Smooth muscle cell (in vitro differentiated cells): ENCODE measurements around the gene DLK1. TPM values are rescaled to one million over a fixed set of nuclear protein-coding genes. Genes with fewer than 3 reads are reported as not detected.

Source experiments
- DNase-seq: peaks from one replicate; lab custom pipeline; 2025; ENCODE audit not compliant: unreplicated experiment; lab: John Stamatoyannopoulos, UW
- H2AFZ ChIP-seq: fragments of 200-600 bp; sonication (generic); 2 replicates; pipeline ENCODE4 v1.6.0; 2016; ENCODE audit warnings: antibody characterized with exemption, low read depth, mild to moderate bottlenecking
- H3F3A ChIP-seq: fragments of 200-600 bp; sonication (generic); 2 replicates; pipeline ENCODE4 v1.6.0; 2017; ENCODE audit warnings: antibody characterized with exemption, low read depth
- H3K27ac ChIP-seq: fragments of 200-600 bp; sonication (generic); 2 replicates; pipeline ENCODE4 v1.5.1; 2016; ENCODE audit warnings: low read depth, mild to moderate bottlenecking
- H3K27me3 ChIP-seq: fragments of 200-600 bp; sonication (generic); 2 replicates; pipeline ENCODE4 v1.6.1; 2016; ENCODE audit warnings: low read depth, mild to moderate bottlenecking
- H3K36me3 ChIP-seq: fragments of 200-600 bp; sonication (generic); 2 replicates; pipeline ENCODE4 v1.5.1; 2016; ENCODE audit warnings: low read depth
- H3K4me1 ChIP-seq: fragments of 200-600 bp; sonication (generic); 2 replicates; pipeline ENCODE4 v1.5.1; 2016; ENCODE audit warnings: low read depth
- H3K4me2 ChIP-seq: fragments of 200-600 bp; sonication (generic); 2 replicates; pipeline ENCODE4 v1.6.0; 2016; ENCODE audit warnings: mild to moderate bottlenecking
- H3K4me3 ChIP-seq: fragments of 200-600 bp; sonication (generic); 2 replicates; pipeline ENCODE4 v1.5.1; 2016; ENCODE audit warnings: mild to moderate bottlenecking
- H3K79me2 ChIP-seq: fragments of 200-600 bp; sonication (generic); 2 replicates; pipeline ENCODE4 v1.6.0; 2016; ENCODE audit warnings: low read depth, mild to moderate bottlenecking
- H3K9ac ChIP-seq: fragments of 200-600 bp; sonication (generic); 2 replicates; pipeline ENCODE4 v1.6.0; 2016; ENCODE audit warnings: low read depth
- H3K9me3 ChIP-seq: fragments of 200-600 bp; sonication (generic); replicated peaks from 2 replicates; pipeline ENCODE4 v1.5.1; 2016; ENCODE audit warnings: low read depth
- H4K20me1 ChIP-seq: fragments of 200-600 bp; sonication (generic); 2 replicates; pipeline ENCODE4 v1.6.0; 2016; ENCODE audit warnings: low read depth
- WGBS: methylation state at CpG from one replicate; pipeline ENCODE4 v1.1.7; 2016; ENCODE audit warnings: low lambda C conversion rate; 5-methylcytosine and 5-hydroxymethylcytosine counted together
- polyA plus RNA-seq: library from polyadenylated mRNA; unstranded; fragments of >200 nt; fragmentation: Nextera tagmentation; extraction: Ambion mirVana; gene quantifications from 2 replicates; pipeline ENCODE4 v1.2.1, GENCODE V29; 2016
- total RNA-seq: library from RNA; depleted of rRNA; stranded (reverse); fragments of >200 nt; gene quantifications from 2 replicates; pipeline ENCODE4 v1.2.3, GENCODE V29; 2014
- TF ChIP-seq, protein P1 (sequence below): fragments of 200-600 bp; sonication (generic); IDR thresholded peaks from 2 replicates; pipeline ENCODE4 v1.5.1; 2017; ENCODE audit warnings: borderline replicate concordance, mild to moderate bottlenecking, antibody characterized with exemption; ENCODE audit not compliant: insufficient read depth, poor library complexity, severe bottlenecking

DLK1 gene
- total and polyA plus RNA-seq, 2 experiments from 2014 or later = 3,515 to 15,731 TPM

DNA sequence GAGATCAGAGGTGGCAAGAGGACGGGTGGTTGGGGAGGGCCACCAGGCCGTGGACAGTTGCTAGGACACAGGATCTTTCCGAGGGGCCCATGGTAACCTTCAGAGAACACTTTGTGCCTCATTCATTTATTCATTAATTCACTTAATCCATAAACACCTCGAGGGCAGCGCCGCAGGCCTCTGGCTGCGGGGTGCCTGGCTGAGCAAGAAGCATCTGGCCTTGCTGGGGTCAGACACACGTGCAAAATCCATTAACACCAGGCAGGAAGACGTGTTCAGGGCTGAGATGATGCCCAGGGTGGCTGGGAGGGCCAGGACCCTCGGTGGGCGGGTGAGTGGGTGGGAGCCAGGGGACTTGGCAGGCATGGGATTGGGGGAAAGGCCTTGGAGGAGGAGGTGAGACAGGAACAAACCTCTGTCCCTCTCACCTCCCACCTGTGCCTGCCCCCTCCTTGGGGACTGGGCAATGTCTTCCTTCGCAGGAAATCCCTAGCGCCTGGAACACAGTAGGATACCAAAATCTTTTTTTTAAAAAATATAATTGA lies 6.6 kb upstream of the DLK1 start:
- H3K9ac ChIP-seq = no peak overlapping the region
- no peak overlapping the region for H3K27ac ChIP-seq
- no peaks in the 10 kb centered on the region for H3K79me2 ChIP-seq
- 88% methylated on average over 13 of the region's 13 CpGs for WGBS
- no peak for DNase-seq
- H3K4me2 ChIP-seq = no peak overlapping the region
- TF ChIP-seq, protein P1, sequence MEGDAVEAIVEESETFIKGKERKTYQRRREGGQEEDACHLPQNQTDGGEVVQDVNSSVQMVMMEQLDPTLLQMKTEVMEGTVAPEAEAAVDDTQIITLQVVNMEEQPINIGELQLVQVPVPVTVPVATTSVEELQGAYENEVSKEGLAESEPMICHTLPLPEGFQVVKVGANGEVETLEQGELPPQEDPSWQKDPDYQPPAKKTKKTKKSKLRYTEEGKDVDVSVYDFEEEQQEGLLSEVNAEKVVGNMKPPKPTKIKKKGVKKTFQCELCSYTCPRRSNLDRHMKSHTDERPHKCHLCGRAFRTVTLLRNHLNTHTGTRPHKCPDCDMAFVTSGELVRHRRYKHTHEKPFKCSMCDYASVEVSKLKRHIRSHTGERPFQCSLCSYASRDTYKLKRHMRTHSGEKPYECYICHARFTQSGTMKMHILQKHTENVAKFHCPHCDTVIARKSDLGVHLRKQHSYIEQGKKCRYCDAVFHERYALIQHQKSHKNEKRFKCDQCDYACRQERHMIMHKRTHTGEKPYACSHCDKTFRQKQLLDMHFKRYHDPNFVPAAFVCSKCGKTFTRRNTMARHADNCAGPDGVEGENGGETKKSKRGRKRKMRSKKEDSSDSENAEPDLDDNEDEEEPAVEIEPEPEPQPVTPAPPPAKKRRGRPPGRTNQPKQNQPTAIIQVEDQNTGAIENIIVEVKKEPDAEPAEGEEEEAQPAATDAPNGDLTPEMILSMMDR = no peak
- no peaks in the 10 kb centered on the region for H3K36me3 ChIP-seq
- H3F3A ChIP-seq = no peaks in the 10 kb centered on the region
- H4K20me1 ChIP-seq = no peaks in the 10 kb centered on the region
- no peak overlapping the region for H2AFZ ChIP-seq
- H3K9me3 ChIP-seq = no peaks in the 10 kb centered on the region
- H3K27me3 ChIP-seq = no peaks in the 10 kb centered on the region
- H3K4me1 ChIP-seq = peaks cover 44% of the 10 kb centered on the region
- no peak overlapping the region for H3K4me3 ChIP-seq

DNA sequence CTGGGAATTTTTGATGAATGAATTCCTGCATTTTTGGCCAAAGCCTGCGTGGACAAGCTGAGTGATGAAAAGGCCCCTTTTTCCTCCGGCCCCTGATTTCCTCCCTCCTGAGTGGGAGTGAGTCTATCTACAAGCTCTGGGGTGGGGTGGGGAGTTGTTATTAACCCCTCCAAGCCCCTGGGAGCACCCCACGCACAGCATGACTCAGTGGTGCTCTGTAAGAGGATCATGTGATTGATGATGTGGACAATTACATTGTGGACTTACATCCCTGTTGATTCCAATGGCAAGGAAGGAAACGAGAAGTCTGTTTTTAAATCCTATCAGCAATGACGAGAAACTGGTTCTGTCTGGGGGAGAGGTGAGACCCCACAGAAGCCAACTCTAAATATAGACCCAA lies 5.1 kb upstream of the DLK1 start:
- H3K4me1 ChIP-seq = peaks cover 44% of the 10 kb centered on the region
- no peaks in the 10 kb centered on the region for H3F3A ChIP-seq
- H3K9me3 ChIP-seq = no peaks in the 10 kb centered on the region
- H3K4me2 ChIP-seq = no peak overlapping the region
- no peak overlapping the region for H3K4me3 ChIP-seq
- no peak overlapping the region for H3K27ac ChIP-seq
- no peak overlapping the region for H2AFZ ChIP-seq
- no peak overlapping the region for H3K9ac ChIP-seq
- TF ChIP-seq, protein P1 = no peak
- no peaks in the 10 kb centered on the region for H3K27me3 ChIP-seq
- WGBS = 32% methylated on average over 5 of the region's 5 CpGs
- H3K79me2 ChIP-seq = peaks cover 13% of the 10 kb centered on the region
- H3K36me3 ChIP-seq = no peaks in the 10 kb centered on the region
- H4K20me1 ChIP-seq = no peaks in the 10 kb centered on the region
- no peak for DNase-seq

DNA sequence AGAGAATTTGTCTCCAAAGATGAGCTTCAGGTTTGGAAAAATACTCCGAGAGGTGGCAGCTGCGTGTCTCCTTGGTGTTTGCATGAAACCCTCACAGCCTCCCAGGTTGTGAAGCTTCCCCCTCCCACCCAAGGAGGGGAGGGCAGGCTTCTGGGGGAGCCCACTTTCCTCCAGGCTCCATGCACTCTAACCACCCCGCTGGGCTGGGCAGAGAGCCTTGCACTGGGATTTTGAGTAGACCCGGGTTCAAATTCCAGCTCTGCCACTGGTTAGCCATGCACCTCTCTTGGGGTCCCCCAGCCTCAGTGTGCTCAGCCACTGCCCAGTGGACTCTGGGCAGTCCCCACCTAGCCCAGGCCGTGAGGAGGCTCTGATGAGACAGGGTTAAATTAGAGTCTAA lies 4.3 kb upstream of the DLK1 start:
- peaks cover 49% of the 10 kb centered on the region for H3K4me1 ChIP-seq
- peaks cover 19% of the 10 kb centered on the region for H3K79me2 ChIP-seq
- H3K4me3 ChIP-seq = no peak overlapping the region
- H3K9me3 ChIP-seq = no peaks in the 10 kb centered on the region
- WGBS = 91% methylated on average over 5 of the region's 5 CpGs
- H3K27ac ChIP-seq = no peak overlapping the region
- H2AFZ ChIP-seq = no peak overlapping the region
- no peak overlapping the region for H3K9ac ChIP-seq
- peaks cover 5% of the 10 kb centered on the region for H4K20me1 ChIP-seq
- H3K36me3 ChIP-seq = no peaks in the 10 kb centered on the region
- no peak overlapping the region for H3K4me2 ChIP-seq
- peaks cover 4% of the 10 kb centered on the region for H3F3A ChIP-seq
- no peak for DNase-seq
- peaks cover 4% of the 10 kb centered on the region for H3K27me3 ChIP-seq
- TF ChIP-seq, protein P1 = no peak
